OCI-LY1 (cell line): ENCODE measurements around the gene ADH6.

Experiments used
- CTCF ChIP-seq: fragments of 200-600 bp; sonication (generic), shearing (Covaris generic); IDR thresholded peaks from 2 replicates; pipeline ENCODE4 v1.5.1; 2017; ENCODE audit warnings: mild to moderate bottlenecking, antibody characterized with exemption, low read length, moderate library complexity, mixed read lengths
- EZH2 ChIP-seq: fragments of 200-600 bp; sonication (generic), shearing (Covaris generic); IDR thresholded peaks from 2 replicates; pipeline ENCODE4 v1.8.0; 2017; ENCODE audit warnings: borderline replicate concordance, mixed run types, mild to moderate bottlenecking, antibody characterized with exemption, low read length, moderate library complexity, mixed read lengths

DNA sequence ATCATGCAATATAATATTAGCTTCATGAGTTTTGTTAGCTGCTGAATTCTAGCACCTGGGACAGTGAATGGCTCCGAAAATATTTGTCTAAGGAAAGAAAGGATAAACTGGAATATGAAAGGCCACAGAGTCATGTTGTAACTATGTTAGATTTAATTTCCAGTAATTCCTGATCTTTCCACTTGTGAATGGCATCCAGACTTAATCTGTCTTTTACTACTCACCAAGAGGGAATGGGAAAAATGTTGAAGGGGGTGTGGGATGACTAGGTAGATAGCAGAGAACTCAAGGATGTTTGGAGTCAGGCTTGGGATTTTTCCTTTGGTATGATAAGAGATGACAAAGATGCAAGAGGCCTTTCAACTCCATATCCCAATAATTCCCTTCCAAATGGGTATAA lies 9.4 kb downstream of the ADH6 start:
- TF ChIP-seq EZH2, result no peak
- no peak for TF ChIP-seq CTCF
